ENCODE results near the gene MRPL9. TPM values are rescaled to one million over a fixed set of nuclear protein-coding genes. Genes with fewer than 3 reads are reported as not detected.
A peak's percentile ranks its signal among the peaks of the same experiment; 100 is the strongest.

MRPL9 gene
- total RNA-seq, 1 experiment from 2014 or later = 158 TPM

- H3K36me3 ChIP-seq (replicated peaks; ENCODE audit: control insufficient read depth, insufficient read depth, low read length) = no peaks in the 10 kb centered on the region
- peak overlapping the region; percentile 28; the same call in 1 of the 2 replicates for H3K4me3 ChIP-seq (ENCODE audit: insufficient read depth, low read depth, low read length)
- DNase-seq = peak; percentile 90
- H3K27me3 ChIP-seq (ENCODE audit: control insufficient read depth, insufficient read depth, low read length) = peaks cover 39% of the 10 kb centered on the region
These were observed 47.4 kb downstream of the MRPL9 start for GRCh38 chr1:151715726-151716404.

GRCh38 chr1:151714820-151715725, 48.2 kb downstream of the MRPL9 start:
- peak; percentile 71 for DNase-seq
- H3K27me3 ChIP-seq (ENCODE audit: control insufficient read depth, insufficient read depth, low read length) = peaks cover 31% of the 10 kb centered on the region
- H3K36me3 ChIP-seq (replicated peaks; ENCODE audit: control insufficient read depth, insufficient read depth, low read length) = no peaks in the 10 kb centered on the region
- H3K4me3 ChIP-seq (ENCODE audit: insufficient read depth, low read depth, low read length) = no peak overlapping the region

- H3K27me3 ChIP-seq (ENCODE audit: control insufficient read depth, insufficient read depth, low read length) = peaks cover 23% of the 10 kb centered on the region
- H3K36me3 ChIP-seq (replicated peaks; ENCODE audit: control insufficient read depth, insufficient read depth, low read length) = no peaks in the 10 kb centered on the region
- DNase-seq = no peak
- no peak overlapping the region for H3K4me3 ChIP-seq (ENCODE audit: insufficient read depth, low read depth, low read length)
These were observed 49.4 kb downstream of the MRPL9 start for GRCh38 chr1:151713874-151714273.

GRCh38 chr1:151713044-151713443, 50.3 kb downstream of the MRPL9 start:
- no peak overlapping the region for H3K4me3 ChIP-seq (ENCODE audit: insufficient read depth, low read depth, low read length)
- no peaks in the 10 kb centered on the region for H3K36me3 ChIP-seq (replicated peaks; ENCODE audit: control insufficient read depth, insufficient read depth, low read length)
- DNase-seq = no peak
- H3K27me3 ChIP-seq (ENCODE audit: control insufficient read depth, insufficient read depth, low read length) = peaks cover 14% of the 10 kb centered on the region

GRCh38 chr1:151711951-151712350, 51.3 kb downstream of the MRPL9 start:
- no peak for DNase-seq
- no peaks in the 10 kb centered on the region for H3K36me3 ChIP-seq (replicated peaks; ENCODE audit: control insufficient read depth, insufficient read depth, low read length)
- no peak overlapping the region for H3K4me3 ChIP-seq (ENCODE audit: insufficient read depth, low read depth, low read length)
- peaks cover 5% of the 10 kb centered on the region; the same call in 1 of the 2 replicates for H3K27me3 ChIP-seq (ENCODE audit: control insufficient read depth, insufficient read depth, low read length)

- DNase-seq = no peak
- Histone ChIP-seq H3K4me3 (ENCODE audit: insufficient read depth, low read depth, low read length) (no peak overlapping the region), H3K27me3 (ENCODE audit: control insufficient read depth, insufficient read depth, low read length) (peaks cover 5% of the 10 kb centered on the region; the same call in 1 of the 2 replicates), H3K36me3 (replicated peaks; ENCODE audit: control insufficient read depth, insufficient read depth, low read length) (no peaks in the 10 kb centered on the region)
These were observed 52.1 kb downstream of the MRPL9 start for GRCh38 chr1:151711044-151711800.

GRCh38 chr1:151710187-151710840, 53.0 kb downstream of the MRPL9 start:
- DNase-seq = peak; percentile 79

More at GRCh38 chr1:151710187-151710840, 53.0 kb downstream of the MRPL9 start:
- peaks cover 3% of the 10 kb centered on the region; the same call in 1 of the 2 replicates for H3K27me3 ChIP-seq (ENCODE audit: control insufficient read depth, insufficient read depth, low read length)
- H3K36me3 ChIP-seq (replicated peaks; ENCODE audit: control insufficient read depth, insufficient read depth, low read length) = no peaks in the 10 kb centered on the region
- H3K4me3 ChIP-seq (ENCODE audit: insufficient read depth, low read depth, low read length) = no peak overlapping the region

Other genes starting within 250 kb of the MRPL9 start
- gene TUFT1, start 223.2 kb downstream of the MRPL9 start, total RNA-seq (2014; rRNA removed; shearing (Covaris generic)) = 11.3 and 11.9 TPM in 2 replicates
- 35.1 and 47.8 TPM in 2 replicates for gene SNX27, start 151.4 kb downstream of the MRPL9 start, total RNA-seq (2014; rRNA removed; shearing (Covaris generic))
- 0.07 TPM in 1 of 2 replicates, not detected in the other for gene CELF3, start 46.7 kb downstream of the MRPL9 start, total RNA-seq (2014; rRNA removed; shearing (Covaris generic))
- gene RIIAD1, start 42.0 kb downstream of the MRPL9 start, total RNA-seq (2014; rRNA removed; shearing (Covaris generic)) = not detected in 2 replicates
- 20.9 and 25.0 TPM in 2 replicates for gene TDRKH, start 27.0 kb upstream of the MRPL9 start, total RNA-seq (2014; rRNA removed; shearing (Covaris generic))
- gene LINGO4, start 41.9 kb upstream of the MRPL9 start, total RNA-seq (2014; rRNA removed; shearing (Covaris generic)) = 0.07 TPM in 1 of 2 replicates, not detected in the other
- gene RORC, start 68.3 kb upstream of the MRPL9 start, total RNA-seq (2014; rRNA removed; shearing (Covaris generic)) = 0.18 and 0.42 TPM in 2 replicates
- gene C2CD4D, start 76.3 kb upstream of the MRPL9 start, total RNA-seq (2014; rRNA removed; shearing (Covaris generic)) = 0.30 and 0.90 TPM in 2 replicates
- not detected in 2 replicates for gene THEM5, start 90.2 kb upstream of the MRPL9 start, total RNA-seq (2014; rRNA removed; shearing (Covaris generic))
- 21.4 and 22.6 TPM in 2 replicates for gene THEM4, start 146.0 kb upstream of the MRPL9 start, total RNA-seq (2014; rRNA removed; shearing (Covaris generic))
- 102 and 116 TPM in 2 replicates for gene S100A10, start 230.4 kb upstream of the MRPL9 start, total RNA-seq (2014; rRNA removed; shearing (Covaris generic))